GM12874 (cell line): Measurements from ENCODE around the gene KDELR1.

Experiments
- TF ChIP-seq, protein P1 (sequence below): IDR thresholded peaks from 2 replicates; pipeline ENCODE4 v1.5.1; 2011; ENCODE audit warnings: low read depth, mild to moderate bottlenecking, control low read depth, low read length, moderate library complexity; ENCODE audit not compliant: insufficient read depth

KDELR1 gene

DNA sequence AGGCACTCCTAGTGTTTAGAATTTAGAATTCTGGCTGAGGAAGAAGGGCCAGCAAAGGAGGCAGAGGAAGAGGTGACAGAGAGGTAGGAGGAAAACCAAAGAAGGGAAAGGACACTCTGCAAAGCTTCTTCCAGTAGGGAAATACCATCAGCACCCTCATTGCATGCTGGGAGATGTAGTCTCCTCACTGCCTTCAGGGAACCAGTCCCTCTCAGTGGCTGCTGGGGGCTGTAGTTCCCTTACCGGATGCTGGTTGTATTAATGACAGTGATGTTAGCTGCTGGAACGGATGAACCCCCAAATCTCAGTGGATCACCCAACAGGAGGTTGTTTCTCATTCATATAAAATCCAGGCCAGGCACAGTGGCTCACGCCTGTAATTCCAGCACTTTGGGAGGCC lies 12.3 kb upstream of the KDELR1 start:
- TF ChIP-seq, protein P1, sequence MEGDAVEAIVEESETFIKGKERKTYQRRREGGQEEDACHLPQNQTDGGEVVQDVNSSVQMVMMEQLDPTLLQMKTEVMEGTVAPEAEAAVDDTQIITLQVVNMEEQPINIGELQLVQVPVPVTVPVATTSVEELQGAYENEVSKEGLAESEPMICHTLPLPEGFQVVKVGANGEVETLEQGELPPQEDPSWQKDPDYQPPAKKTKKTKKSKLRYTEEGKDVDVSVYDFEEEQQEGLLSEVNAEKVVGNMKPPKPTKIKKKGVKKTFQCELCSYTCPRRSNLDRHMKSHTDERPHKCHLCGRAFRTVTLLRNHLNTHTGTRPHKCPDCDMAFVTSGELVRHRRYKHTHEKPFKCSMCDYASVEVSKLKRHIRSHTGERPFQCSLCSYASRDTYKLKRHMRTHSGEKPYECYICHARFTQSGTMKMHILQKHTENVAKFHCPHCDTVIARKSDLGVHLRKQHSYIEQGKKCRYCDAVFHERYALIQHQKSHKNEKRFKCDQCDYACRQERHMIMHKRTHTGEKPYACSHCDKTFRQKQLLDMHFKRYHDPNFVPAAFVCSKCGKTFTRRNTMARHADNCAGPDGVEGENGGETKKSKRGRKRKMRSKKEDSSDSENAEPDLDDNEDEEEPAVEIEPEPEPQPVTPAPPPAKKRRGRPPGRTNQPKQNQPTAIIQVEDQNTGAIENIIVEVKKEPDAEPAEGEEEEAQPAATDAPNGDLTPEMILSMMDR = no peak

DNA sequence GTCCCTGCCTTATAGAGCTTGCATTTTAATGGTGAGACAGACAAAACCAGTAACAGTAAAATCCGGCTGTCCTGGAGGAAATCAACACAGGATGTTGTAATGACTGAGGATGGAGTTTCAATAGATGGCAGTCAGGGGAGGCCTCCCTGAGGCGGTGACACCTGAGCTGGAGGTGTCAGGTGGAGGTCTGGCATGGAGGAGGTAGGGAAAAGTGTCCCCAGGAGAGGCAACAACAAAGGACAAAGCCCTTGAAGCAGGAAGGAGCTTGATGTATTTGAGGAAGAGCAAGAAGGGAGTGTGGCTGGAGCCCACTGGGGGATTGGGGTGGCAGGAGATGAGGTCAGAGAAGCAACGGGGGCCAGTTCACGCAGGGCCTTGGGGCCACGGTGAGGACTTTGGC lies 9.9 kb upstream of the KDELR1 start:
- TF ChIP-seq, protein P1 = no peak

DNA sequence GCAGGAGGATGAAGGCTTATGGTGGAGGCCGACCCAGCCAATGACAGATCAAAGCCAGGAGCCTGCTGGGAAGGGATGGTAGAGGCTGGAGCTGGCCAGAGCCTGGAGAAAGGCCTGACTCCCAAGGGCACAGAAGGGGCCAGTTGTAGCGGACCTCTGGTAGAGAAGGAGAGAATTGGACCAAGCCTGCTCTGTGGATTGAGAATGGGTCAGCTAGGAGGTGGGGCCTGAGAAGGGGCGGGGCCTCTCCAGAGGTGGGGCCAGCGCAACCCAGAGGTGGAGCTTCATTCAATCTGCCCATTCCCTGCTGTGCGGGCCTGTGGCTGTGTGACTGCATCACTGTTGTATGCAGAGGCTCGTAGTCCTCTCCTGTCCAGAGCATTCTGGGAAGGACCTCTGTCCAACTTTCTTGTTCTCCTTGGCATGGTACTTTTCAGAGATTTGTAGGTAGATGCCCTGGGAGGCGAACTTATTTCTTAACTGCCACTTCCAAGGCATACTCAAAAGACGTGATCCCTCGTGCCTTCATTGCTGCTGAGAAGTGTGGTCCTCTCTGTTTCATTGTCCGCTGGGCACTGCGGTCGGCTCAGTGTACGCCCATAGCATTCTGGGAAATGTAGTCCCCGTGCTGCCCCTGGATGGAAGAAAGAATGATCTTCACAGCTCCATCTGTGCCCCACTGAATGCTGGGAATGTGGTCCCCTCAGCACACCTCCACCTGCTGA lies 8.8 kb upstream of the KDELR1 start:
- TF ChIP-seq, protein P1 = no peak

DNA sequence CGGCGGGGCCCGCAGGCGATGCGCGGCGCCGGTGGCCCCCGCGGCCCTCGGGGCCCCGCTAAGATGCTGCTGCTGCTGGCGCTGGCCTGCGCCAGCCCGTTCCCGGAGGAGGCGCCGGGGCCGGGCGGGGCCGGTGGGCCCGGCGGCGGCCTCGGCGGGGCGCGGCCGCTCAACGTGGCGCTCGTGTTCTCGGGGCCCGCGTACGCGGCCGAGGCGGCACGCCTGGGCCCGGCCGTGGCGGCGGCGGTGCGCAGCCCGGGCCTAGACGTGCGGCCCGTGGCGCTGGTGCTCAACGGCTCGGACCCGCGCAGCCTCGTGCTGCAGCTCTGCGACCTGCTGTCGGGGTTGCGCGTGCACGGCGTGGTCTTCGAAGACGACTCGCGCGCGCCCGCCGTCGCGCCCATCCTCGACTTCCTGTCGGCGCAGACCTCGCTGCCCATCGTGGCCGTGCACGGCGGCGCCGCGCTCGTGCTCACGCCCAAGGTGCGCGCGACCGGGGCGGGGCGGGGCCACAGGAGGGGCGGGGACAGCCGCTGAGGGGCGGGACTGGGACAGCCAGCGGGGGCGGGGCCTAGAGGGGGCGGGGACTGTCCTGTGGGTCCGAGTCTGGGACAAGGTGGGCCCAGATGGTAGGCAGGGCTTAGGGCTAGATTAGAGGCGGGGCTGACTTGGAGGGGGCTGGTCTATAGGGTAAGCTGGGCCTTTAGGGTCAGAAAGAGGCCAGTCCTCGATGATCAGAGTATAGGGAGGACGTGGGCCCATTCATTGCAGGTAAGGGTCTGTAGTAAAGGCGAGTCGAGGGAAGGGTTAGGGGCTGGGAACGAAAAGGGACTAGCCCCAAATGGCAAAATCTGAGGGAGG lies 7.3 kb upstream of the KDELR1 start:
- TF ChIP-seq, protein P1 = no peak

DNA sequence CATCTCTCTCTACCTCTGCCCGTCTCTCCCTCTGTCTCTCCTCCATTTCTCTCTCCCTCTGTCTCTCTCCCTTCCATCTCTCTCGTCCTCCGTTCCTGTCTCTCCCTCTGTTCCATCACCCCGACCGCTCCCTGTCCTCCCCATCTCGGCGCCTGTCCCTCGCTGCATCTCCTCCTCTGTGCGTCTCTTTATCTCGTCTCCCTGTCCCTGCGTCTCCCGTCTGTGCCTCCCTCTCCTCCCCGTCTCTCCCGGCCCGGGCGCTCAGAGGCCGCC lies 6.7 kb upstream of the KDELR1 start:
- TF ChIP-seq, protein P1 = no peak

DNA sequence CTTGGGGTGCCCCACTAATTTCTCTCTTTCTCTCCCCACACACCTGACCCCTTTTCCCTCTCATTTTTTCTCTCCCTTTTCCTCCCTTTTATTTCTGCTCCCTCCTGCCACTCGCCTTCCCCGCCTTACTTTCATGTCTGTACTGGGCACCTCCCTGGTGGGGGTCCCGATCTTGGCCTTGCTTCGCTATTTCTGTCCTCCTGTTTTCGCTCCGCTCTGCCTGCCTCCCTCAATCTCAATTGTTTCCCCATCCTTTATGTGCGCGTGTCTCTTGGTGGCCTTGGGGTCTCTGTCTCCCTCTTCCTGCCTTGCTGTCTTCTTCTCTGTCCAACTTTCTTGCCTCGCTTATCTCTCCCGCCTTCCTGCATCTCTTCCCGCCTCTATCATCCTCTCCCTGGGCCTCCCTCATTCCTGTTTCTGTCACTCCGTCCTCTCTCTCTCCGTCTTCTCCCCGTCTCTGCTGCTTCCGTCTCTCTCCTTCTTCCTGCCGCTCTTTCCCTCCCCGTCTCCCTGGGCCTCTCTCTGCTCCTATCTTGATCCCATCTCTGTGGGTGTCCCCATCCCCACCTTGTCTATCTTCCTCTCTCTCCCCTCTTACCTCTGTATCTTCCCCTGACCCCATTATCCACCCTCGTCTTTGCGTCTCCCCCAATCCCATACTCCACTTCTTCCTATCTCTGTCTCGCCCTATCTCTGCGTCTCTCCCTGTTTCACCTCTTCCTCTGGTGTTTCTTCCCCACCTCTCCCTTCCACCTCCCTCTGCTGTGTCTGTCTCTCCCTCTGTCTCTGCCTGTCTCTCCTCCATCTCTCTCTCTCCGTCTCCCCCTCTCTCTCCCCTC lies 6.1 kb upstream of the KDELR1 start:
- TF ChIP-seq, protein P1 = no peak

DNA sequence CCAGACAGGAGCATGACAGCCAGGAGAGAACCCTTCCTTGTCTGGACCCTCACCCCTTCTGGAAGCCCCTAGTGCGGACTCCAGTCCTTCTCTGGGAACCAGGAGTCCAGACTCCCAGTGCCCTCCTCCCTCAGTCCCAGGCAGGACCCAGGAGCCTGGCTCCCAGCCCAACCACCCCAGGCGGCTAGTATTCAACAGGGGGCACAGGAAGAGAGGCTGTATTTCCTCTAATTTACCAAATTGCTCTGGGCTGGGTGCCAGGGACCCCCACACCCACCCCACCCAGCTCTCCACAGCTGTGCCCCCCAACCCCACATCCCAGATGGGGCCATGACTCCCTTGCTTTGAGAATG lies 5.4 kb upstream of the KDELR1 start:
- TF ChIP-seq, protein P1 = no peak
